Smooth muscle cell (in vitro differentiated cells): ENCODE results near the gene RNPS1. TPM values are rescaled to one million over a fixed set of nuclear protein-coding genes. Genes with fewer than 3 reads are reported as not detected.
"Not testable (repeated sequence)": the region's sequence is repeated elsewhere in the genome, so short reads cannot be mapped to it uniquely, and the experiment has no call there.

Experiments used
- DNase-seq: peaks from one replicate; lab custom pipeline; 2025; ENCODE audit not compliant: unreplicated experiment; lab: John Stamatoyannopoulos, UW
- H2AFZ ChIP-seq: fragments of 200-600 bp; sonication (generic); 2 replicates; pipeline ENCODE4 v1.6.0; 2016; ENCODE audit warnings: antibody characterized with exemption, low read depth, mild to moderate bottlenecking
- H3F3A ChIP-seq: fragments of 200-600 bp; sonication (generic); 2 replicates; pipeline ENCODE4 v1.6.0; 2017; ENCODE audit warnings: antibody characterized with exemption, low read depth
- H3K27ac ChIP-seq: fragments of 200-600 bp; sonication (generic); 2 replicates; pipeline ENCODE4 v1.5.1; 2016; ENCODE audit warnings: low read depth, mild to moderate bottlenecking
- H3K27me3 ChIP-seq: fragments of 200-600 bp; sonication (generic); 2 replicates; pipeline ENCODE4 v1.6.1; 2016; ENCODE audit warnings: low read depth, mild to moderate bottlenecking
- H3K36me3 ChIP-seq: fragments of 200-600 bp; sonication (generic); 2 replicates; pipeline ENCODE4 v1.5.1; 2016; ENCODE audit warnings: low read depth
- H3K4me1 ChIP-seq: fragments of 200-600 bp; sonication (generic); 2 replicates; pipeline ENCODE4 v1.5.1; 2016; ENCODE audit warnings: low read depth
- H3K4me2 ChIP-seq: fragments of 200-600 bp; sonication (generic); 2 replicates; pipeline ENCODE4 v1.6.0; 2016; ENCODE audit warnings: mild to moderate bottlenecking
- H3K4me3 ChIP-seq: fragments of 200-600 bp; sonication (generic); 2 replicates; pipeline ENCODE4 v1.5.1; 2016; ENCODE audit warnings: mild to moderate bottlenecking
- H3K79me2 ChIP-seq: fragments of 200-600 bp; sonication (generic); 2 replicates; pipeline ENCODE4 v1.6.0; 2016; ENCODE audit warnings: low read depth, mild to moderate bottlenecking
- H3K9ac ChIP-seq: fragments of 200-600 bp; sonication (generic); 2 replicates; pipeline ENCODE4 v1.6.0; 2016; ENCODE audit warnings: low read depth
- H3K9me3 ChIP-seq: fragments of 200-600 bp; sonication (generic); replicated peaks from 2 replicates; pipeline ENCODE4 v1.5.1; 2016; ENCODE audit warnings: low read depth
- H4K20me1 ChIP-seq: fragments of 200-600 bp; sonication (generic); 2 replicates; pipeline ENCODE4 v1.6.0; 2016; ENCODE audit warnings: low read depth
- CTCF ChIP-seq: fragments of 200-600 bp; sonication (generic); IDR thresholded peaks from 2 replicates; pipeline ENCODE4 v1.5.1; 2017; ENCODE audit warnings: borderline replicate concordance, mild to moderate bottlenecking, antibody characterized with exemption; ENCODE audit not compliant: insufficient read depth, poor library complexity, severe bottlenecking
- WGBS: methylation state at CpG from one replicate; pipeline ENCODE4 v1.1.7; 2016; ENCODE audit warnings: low lambda C conversion rate; 5-methylcytosine and 5-hydroxymethylcytosine counted together
- polyA plus RNA-seq: library from polyadenylated mRNA; unstranded; fragments of >200 nt; fragmentation: Nextera tagmentation; extraction: Ambion mirVana; gene quantifications from 2 replicates; pipeline ENCODE4 v1.2.1, GENCODE V29; 2016
- total RNA-seq: library from RNA; depleted of rRNA; stranded (reverse); fragments of >200 nt; gene quantifications from 2 replicates; pipeline ENCODE4 v1.2.3, GENCODE V29; 2014

RNPS1 gene
- total and polyA plus RNA-seq, 2 experiments from 2014 or later = 87.9 to 192 TPM

- Histone ChIP-seq H3F3A (no peaks in the 10 kb centered on the region), H3K4me2 (no peak overlapping the region), H2AFZ (no peak overlapping the region), H4K20me1 (peaks cover 20% of the 10 kb centered on the region), H3K27me3 (no peaks in the 10 kb centered on the region), H3K36me3 (no peaks in the 10 kb centered on the region), H3K9me3 (no peaks in the 10 kb centered on the region), H3K27ac (no peak overlapping the region), H3K4me3 (no peak overlapping the region), H3K9ac (no peak overlapping the region), H3K79me2 (peaks cover 19% of the 10 kb centered on the region), H3K4me1 (peaks cover 6% of the 10 kb centered on the region)
- no peak for TF ChIP-seq CTCF
- no peak for DNase-seq
- 95% methylated on average over 16 of the region's 16 CpGs for WGBS
Measured at GRCh38 chr16:2273484-2273883, 5.6 kb upstream of the RNPS1 start.

GRCh38 chr16:2271848-2272461 lies 4.0 kb upstream of the RNPS1 start:
- Histone ChIP-seq H3K79me2 (peaks cover 28% of the 10 kb centered on the region), H3K9me3 (no peaks in the 10 kb centered on the region), H3K27me3 (no peaks in the 10 kb centered on the region), H3F3A (no peaks in the 10 kb centered on the region), H4K20me1 (peaks cover 25% of the 10 kb centered on the region), H3K9ac (no peak overlapping the region), H3K4me1 (peaks cover 6% of the 10 kb centered on the region), H2AFZ (no peak overlapping the region), H3K4me2 (no peak overlapping the region), H3K27ac (no peak overlapping the region), H3K36me3 (no peaks in the 10 kb centered on the region), H3K4me3 (no peak overlapping the region)
- TF ChIP-seq CTCF = no peak
- 97% methylated on average over 10 of the region's 14 CpGs for WGBS
- DNase-seq = no peak

DNA sequence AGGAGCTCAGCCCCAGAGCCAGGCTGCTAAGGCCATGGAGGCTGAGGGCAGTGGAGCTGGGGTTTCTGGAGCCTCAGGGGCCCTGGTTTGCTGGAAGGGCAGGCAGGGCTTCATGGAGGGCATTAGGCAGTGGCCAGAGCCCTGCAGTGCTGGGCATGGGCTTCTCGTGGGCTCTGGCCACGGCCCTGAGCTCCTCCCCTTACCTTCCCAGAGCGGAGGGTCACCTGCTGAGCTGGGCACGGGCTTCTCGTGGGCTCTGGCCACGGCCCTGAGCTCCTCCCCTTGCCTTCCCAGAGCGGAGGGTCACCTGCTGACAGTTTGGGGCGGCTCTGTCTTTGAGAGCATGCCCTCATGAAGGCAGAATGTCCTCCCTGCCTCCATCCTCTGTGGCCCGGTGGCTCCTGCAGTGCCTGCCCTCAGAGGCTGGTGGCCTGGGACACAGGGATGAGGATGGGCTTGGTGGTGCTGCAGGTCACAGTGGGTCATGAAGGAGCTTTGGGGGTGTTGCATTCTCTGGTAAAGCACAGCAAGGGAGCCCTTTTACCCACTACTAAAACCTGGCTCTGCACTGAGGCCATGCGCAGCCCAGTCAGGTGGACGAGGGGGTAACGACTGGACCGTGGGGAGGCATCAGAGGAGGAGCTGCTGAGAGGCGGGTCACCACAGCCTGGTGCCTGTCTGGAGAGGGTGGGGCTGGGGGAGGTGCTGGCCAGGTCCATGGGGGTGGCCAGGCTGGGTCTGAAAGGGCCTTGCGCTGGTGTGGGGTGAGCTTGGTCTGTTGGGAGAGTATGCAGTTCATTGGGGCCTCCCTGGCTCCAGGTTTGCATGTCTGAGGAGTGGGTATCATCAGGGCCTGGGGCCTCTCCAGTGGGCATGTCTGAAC lies 2.9 kb upstream of the RNPS1 start:
- Histone ChIP-seq H3K79me2 (peaks cover 39% of the 10 kb centered on the region), H4K20me1 (peaks cover 37% of the 10 kb centered on the region), H3K36me3 (no peaks in the 10 kb centered on the region), H2AFZ (no peak overlapping the region), H3K4me2 (no peak overlapping the region), H3K27ac (no peak overlapping the region), H3K4me3 (no peak overlapping the region), H3K9ac (no peak overlapping the region), H3K27me3 (no peaks in the 10 kb centered on the region), H3K9me3 (no peaks in the 10 kb centered on the region), H3F3A (peaks cover 4% of the 10 kb centered on the region), H3K4me1 (peaks cover 10% of the 10 kb centered on the region)
- DNase-seq = no peak
- WGBS = 89% methylated on average over 14 of the region's 15 CpGs
- no peak for TF ChIP-seq CTCF

DNA sequence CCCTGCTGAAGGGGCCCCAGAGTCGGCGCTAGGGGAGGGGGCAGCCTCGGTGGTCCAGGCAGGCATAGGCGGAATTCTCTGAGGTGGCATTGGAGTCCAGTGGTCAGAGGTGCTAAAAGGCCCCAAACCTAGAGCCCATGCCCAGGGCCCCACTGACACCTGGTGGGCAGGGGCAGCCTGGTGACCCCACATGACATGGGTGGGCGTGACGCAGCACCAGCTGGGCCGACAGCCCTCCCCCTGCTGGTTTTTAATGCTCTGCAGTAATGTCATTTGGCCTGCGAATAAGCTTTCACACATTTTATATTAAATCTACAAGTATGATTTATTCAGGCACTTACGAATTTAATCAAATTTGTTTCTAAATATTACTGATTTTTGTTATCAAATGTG lies 2.1 kb upstream of the RNPS1 start:
- Histone ChIP-seq H3F3A (peaks cover 4% of the 10 kb centered on the region), H2AFZ (no peak overlapping the region), H3K36me3 (no peaks in the 10 kb centered on the region), H3K9me3 (no peaks in the 10 kb centered on the region), H3K4me3 (no peak overlapping the region), H3K9ac (no peak overlapping the region), H3K27ac (no peak overlapping the region), H3K4me1 (peaks cover 10% of the 10 kb centered on the region), H3K79me2 (peaks cover 47% of the 10 kb centered on the region), H3K4me2 (peak overlapping the region; percentile 90), H3K27me3 (no peaks in the 10 kb centered on the region), H4K20me1 (peaks cover 44% of the 10 kb centered on the region)
- TF ChIP-seq CTCF = no peak
- DNase-seq = no peak
- WGBS = 95% methylated on average over 9 of the region's 9 CpGs

DNA sequence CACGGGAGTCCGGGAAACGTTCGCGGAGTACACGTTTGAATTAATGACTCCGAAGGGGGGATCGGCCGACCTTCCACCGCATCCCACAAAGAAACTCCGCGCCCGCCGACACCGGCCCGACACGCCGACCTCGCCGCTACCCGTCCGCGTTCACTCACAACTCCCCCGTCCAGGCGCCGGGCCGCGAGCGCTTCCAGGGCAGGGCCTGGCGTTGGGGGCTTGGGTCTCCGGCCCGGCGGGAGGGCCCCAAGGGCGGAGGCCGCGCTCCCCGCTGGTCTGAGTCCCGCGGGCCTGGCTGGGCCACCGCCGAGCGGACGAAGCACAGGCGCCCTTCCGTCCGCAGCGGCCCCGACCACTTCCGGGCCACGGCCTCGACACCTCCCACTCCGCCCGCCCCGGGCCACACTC lies 417 bp downstream of the RNPS1 start:
- H3K27me3 ChIP-seq, DNase-seq, H3F3A ChIP-seq, H3K36me3 ChIP-seq, H3K9me3 ChIP-seq: not testable (repeated sequence)
- Histone ChIP-seq H3K79me2 (peaks cover 72% of the 10 kb centered on the region), H2AFZ (peak overlapping the region; percentile 94), H3K4me2 (peak overlapping the region; percentile 90), H4K20me1 (peaks cover 70% of the 10 kb centered on the region), H3K9ac (peak overlapping the region; percentile 97), H3K4me1 (peaks cover 10% of the 10 kb centered on the region), H3K4me3 (peak overlapping the region; percentile 73), H3K27ac (peak overlapping the region; percentile 93)
- WGBS = under 1% methylated on average over 50 of the region's 54 CpGs
